H1 (cell line): ENCODE measurements around the gene VSTM4. TPM values are rescaled to one million over a fixed set of nuclear protein-coding genes. Genes with fewer than 3 reads are reported as not detected.

Source experiments
- CTCF ChIA-PET: fragments of 300-600 bp; sonication (Branson Sonifier 250); formaldehyde crosslinking; loops from one replicate; lab custom pipeline; 2021; ENCODE audit not compliant: partially characterized antibody; lab: Charles Lee
- POLR2A ChIA-PET: fragments of 300-600 bp; sonication (Branson Sonifier 250); formaldehyde crosslinking; loops from one replicate; lab custom pipeline; 2021; ENCODE audit warnings: inconsistent platforms; ENCODE audit not compliant: partially characterized antibody; lab: Charles Lee
- DNase-seq, 2 experiments: peaks; one replicate each; pipeline versions ENCODE4 v3.0.0 to v3.0.0-alpha.2; 2010 to 2022; ENCODE audit warnings: low spot score in 2 of 2, low read depth in 1 of 2, mixed read lengths in 1 of 2
- FAIRE-seq: peaks from 2 replicates; lab custom pipeline; 2011; peaks lifted over from hg19 to GRCh38; lab: Jason Lieb, UNC
- H2AFZ ChIP-seq: 2 replicates; pipeline ENCODE4 v1.8.1; 2012; ENCODE audit warnings: low read length, inconsistent platforms
- H2AK5ac ChIP-seq: 2 replicates; pipeline ENCODE4 v1.6.1; 2013; ENCODE audit warnings: low read depth, low read length
- H2BK120ac ChIP-seq: replicated peaks from 2 replicates; pipeline ENCODE3; 2013; ENCODE audit warnings: low read depth, low read length, inconsistent platforms
- H2BK12ac ChIP-seq: 2 replicates; pipeline ENCODE4 v1.6.1; 2013; ENCODE audit warnings: low read depth, low read length
- H2BK15ac ChIP-seq: 2 replicates; pipeline ENCODE4 v1.6.1; 2013; ENCODE audit warnings: low read length
- H2BK20ac ChIP-seq: 2 replicates; pipeline ENCODE4 v1.6.1; 2013; ENCODE audit warnings: low read length
- H2BK5ac ChIP-seq: 2 replicates; pipeline ENCODE4 v1.6.1; 2013; ENCODE audit warnings: low read depth, low read length
- H3K14ac ChIP-seq: 2 replicates; pipeline ENCODE4 v1.6.1; 2013; ENCODE audit warnings: inconsistent platforms; ENCODE audit not compliant: insufficient read length
- H3K18ac ChIP-seq: 2 replicates; pipeline ENCODE4 v1.6.1; 2013; ENCODE audit warnings: low read length; ENCODE audit errors: extremely low read depth
- H3K23ac ChIP-seq: 2 replicates; pipeline ENCODE4 v1.6.1; 2013; ENCODE audit warnings: inconsistent platforms; ENCODE audit not compliant: insufficient read length
- H3K23me2 ChIP-seq: 2 replicates; pipeline ENCODE4 v1.6.1; 2013; ENCODE audit warnings: low read depth, low read length
- H3K27ac ChIP-seq: 2 replicates; pipeline ENCODE4 v1.6.1; 2011; ENCODE audit warnings: low read depth, low read length, inconsistent platforms
- H3K27me3 ChIP-seq, 4 experiments: replicated peaks in 1 of 4; 1 replicate in 1 of 4; 2 replicates in 3 of 4; pipeline versions ENCODE4 v1.6.1 to v1.8.1; 2011 to 2013; ENCODE audit warnings: low read length in 3 of 4, mild to moderate bottlenecking in 3 of 4, inconsistent platforms in 2 of 4, mixed read lengths in 2 of 4, moderate library complexity in 1 of 4; ENCODE audit not compliant: control insufficient read depth in 3 of 4, insufficient read depth in 3 of 4; ENCODE audit errors: extremely low read depth in 1 of 4
- H3K36me3 ChIP-seq, 4 experiments: 2 replicates each; pipeline versions ENCODE4 v1.6.1 to v1.8.1; 2011 to 2013; ENCODE audit warnings: mild to moderate bottlenecking in 4 of 4, low read length in 3 of 4, moderate library complexity in 2 of 4, control low read depth in 1 of 4, inconsistent platforms in 1 of 4; ENCODE audit not compliant: insufficient read depth in 4 of 4, control insufficient read depth in 2 of 4
- H3K4ac ChIP-seq: replicated peaks from 2 replicates; pipeline ENCODE3; 2013; ENCODE audit warnings: low read length, low read depth, mixed read lengths, inconsistent platforms; ENCODE audit not compliant: insufficient read length
- H3K4me1 ChIP-seq, 4 experiments: replicated peaks in 1 of 4; 1 replicate in 1 of 4; 2 replicates in 3 of 4; pipeline versions ENCODE4 v1.6.1 to v1.8.1; 2011 to 2013; ENCODE audit warnings: low read length in 3 of 4, inconsistent platforms in 2 of 4, mixed read lengths in 1 of 4; ENCODE audit not compliant: insufficient read depth in 4 of 4, control insufficient read depth in 3 of 4
- H3K4me2 ChIP-seq, 2 experiments: 2 replicates each; pipeline versions ENCODE4 v1.6.1 to v1.8.1; 2011 to 2013; ENCODE audit warnings: low read depth in 2 of 2, low read length in 2 of 2, control low read depth in 1 of 2, inconsistent platforms in 1 of 2, mild to moderate bottlenecking in 1 of 2; ENCODE audit not compliant: insufficient read depth in 1 of 2
- H3K4me3 ChIP-seq, 4 experiments: fragments of 200-600, 300-600 bp in 1 of 4; sonication (generic), shearing (Covaris generic), sonication (Bioruptor Twin) in 1 of 4; 2 replicates each; pipeline versions ENCODE4 v1.5.1 to v1.8.1; 2011 to 2016; ENCODE audit warnings: low read length in 4 of 4, low read depth in 3 of 4, control low read depth in 2 of 4, inconsistent platforms in 2 of 4, mild to moderate bottlenecking in 2 of 4, mixed read lengths in 1 of 4, moderate library complexity in 1 of 4; ENCODE audit not compliant: insufficient read depth in 2 of 4; ENCODE audit errors: extremely low read depth in 1 of 4
- H3K56ac ChIP-seq: replicated peaks from 2 replicates; pipeline ENCODE3; 2013; ENCODE audit warnings: low read depth, mild to moderate bottlenecking, mixed read lengths, low read length, inconsistent platforms; ENCODE audit not compliant: insufficient read length
- H3K79me1 ChIP-seq: 2 replicates; pipeline ENCODE4 v1.6.1; 2013; ENCODE audit warnings: low read depth, low read length, control low read depth
- H3K79me2 ChIP-seq, 2 experiments: 2 replicates each; pipeline versions ENCODE4 v1.6.1 to v1.8.1; 2012 to 2013; ENCODE audit warnings: low read length in 2 of 2, mild to moderate bottlenecking in 2 of 2, inconsistent platforms in 1 of 2; ENCODE audit not compliant: insufficient read depth in 2 of 2, control insufficient read depth in 1 of 2
- H3K9ac ChIP-seq, 4 experiments: replicated peaks in 1 of 4; 1 replicate in 1 of 4; 2 replicates in 3 of 4; pipeline versions ENCODE4 v1.6.1 to v1.8.1; 2011 to 2013; ENCODE audit warnings: low read depth in 3 of 4, low read length in 3 of 4, control low read depth in 2 of 4, mild to moderate bottlenecking in 2 of 4, moderate library complexity in 2 of 4, inconsistent platforms in 1 of 4; ENCODE audit errors: extremely low read depth in 1 of 4
- H3K9me3 ChIP-seq, 2 experiments: 2 replicates each; pipeline versions ENCODE4 v1.6.1 to v1.8.1; 2012 to 2013; ENCODE audit warnings: mild to moderate bottlenecking in 2 of 2, moderate library complexity in 2 of 2, control low read depth in 1 of 2, inconsistent platforms in 1 of 2, low read depth in 1 of 2, low read length in 1 of 2, mixed read lengths in 1 of 2; ENCODE audit not compliant: insufficient read depth in 2 of 2
- H4K20me1 ChIP-seq, 2 experiments: replicated peaks in 1 of 2; 2 replicates each; pipeline versions ENCODE3 to v1.8.1; 2011 to 2013; ENCODE audit warnings: inconsistent platforms in 2 of 2, low read length in 2 of 2, mild to moderate bottlenecking in 1 of 2; ENCODE audit not compliant: insufficient read depth in 2 of 2, control insufficient read depth in 1 of 2
- H4K5ac ChIP-seq: 2 replicates; pipeline ENCODE4 v1.6.1; 2013; ENCODE audit warnings: low read length, low read depth, mixed read lengths, inconsistent platforms; ENCODE audit not compliant: insufficient read length
- H4K8ac ChIP-seq: 2 replicates; pipeline ENCODE4 v1.8.0; 2013; ENCODE audit warnings: mild to moderate bottlenecking, moderate library complexity, low read length, inconsistent platforms; ENCODE audit not compliant: insufficient read depth; ENCODE audit errors: extremely low read depth
- H4K91ac ChIP-seq: replicated peaks from 2 replicates; pipeline ENCODE3; 2013; ENCODE audit warnings: low read length, mixed read lengths, inconsistent platforms; ENCODE audit not compliant: insufficient read length
- CREB1 ChIP-seq: IDR thresholded peaks from 2 replicates; pipeline ENCODE4 v1.6.1; 2012; ENCODE audit warnings: inconsistent platforms
- CTCF ChIP-seq, 3 experiments: IDR thresholded peaks; 1 replicate in 2 of 3; 2 replicates in 1 of 3; pipeline versions ENCODE4 v1.5.1 to v1.6.1; 2011; ENCODE audit warnings: low read length in 3 of 3, mild to moderate bottlenecking in 3 of 3, inconsistent platforms in 2 of 3, low read depth in 1 of 3, moderate library complexity in 1 of 3; ENCODE audit not compliant: insufficient read depth in 1 of 3; ENCODE audit errors: control extremely low read depth in 1 of 3
- JUND ChIP-seq: IDR thresholded peaks from 2 replicates; pipeline ENCODE4 v1.6.1; 2011; ENCODE audit warnings: mild to moderate bottlenecking, improper control_type of control experiment, low read length
- MAFK ChIP-seq: IDR thresholded peaks from 2 replicates; pipeline ENCODE4 v1.6.1; 2012; ENCODE audit warnings: low read depth, mild to moderate bottlenecking, improper control_type of control experiment, low read length
- SIX5 ChIP-seq: IDR thresholded peaks from 2 replicates; pipeline ENCODE4 v1.6.1; 2011; ENCODE audit warnings: mild to moderate bottlenecking, low read depth, low read length
- WGBS, 2 experiments: shearing (Covaris generic) in 1 of 2; methylation state at CpG; one replicate each; pipeline versions ENCODE4 v1.1.6 to v1.1.7; 2013 to 2015; ENCODE audit warnings: low lambda C conversion rate in 2 of 2, mixed read lengths in 2 of 2, inconsistent platforms in 1 of 2, low coverage in 1 of 2, missing lambda C conversion rate in 1 of 2; ENCODE audit not compliant: insufficient replicate concordance in 2 of 2, insufficient coverage in 1 of 2, insufficient read length in 1 of 2; ENCODE audit errors: extremely low coverage in 1 of 2, missing lambda C conversion rate in 1 of 2; 5-methylcytosine and 5-hydroxymethylcytosine counted together
- polyA plus RNA-seq, 7 experiments: library from polyadenylated mRNA; depleted of rRNA in 3 of 7; stranded (reverse) in 5 of 7; unstranded in 2 of 7; fragments of >200 nt in 5 of 7; fragments of 200-250 nt in 2 of 7; gene quantifications; 1 replicate in 5 of 7; 2 replicates in 1 of 7; 4 replicates in 1 of 7; pipeline versions ENCODE4 v1.2.1 to v1.2.3, GENCODE V29; 2011 to 2013; ENCODE audit warnings: missing spikeins in 2 of 7, mixed read lengths in 2 of 7
- total RNA-seq: library from RNA; stranded (reverse); fragmentation: NEBNext Ultra II Directional; extraction: Animal tissue kit (Norgen Biotek cat#: 25700); gene quantifications from 2 replicates; pipeline ENCODE4 v1.2.1, GENCODE V29; 2021

The VSTM4 gene
- total and polyA plus RNA-seq, 2 of the 8 experiments (the other 6 are each of a cell fraction or from before 2014, with no cell fraction given) = 0.48 to 0.73 TPM

GRCh38 chr10:49107111-49107886 is 8.0 kb downstream of the VSTM4 start:
- Histone ChIP-seq H3K79me1 (no peaks in the 10 kb centered on the region), H2AFZ (no peak overlapping the region), H3K4ac (no peak overlapping the region), H3K27me3 (no peaks in the 10 kb centered on the region; a peak in 1 of 7 replicates), H3K56ac (no peak overlapping the region), H2BK15ac (no peak overlapping the region), H3K18ac (no peak overlapping the region), H2BK12ac (no peak overlapping the region), H3K79me2 (no peaks in the 10 kb centered on the region), H3K4me1 (no peaks in the 10 kb centered on the region), H2AK5ac (no peak overlapping the region), H3K23ac (no peak overlapping the region), H2BK20ac (no peak overlapping the region), H3K36me3 (no peaks in the 10 kb centered on the region), H4K5ac (no peak overlapping the region), H3K4me3 (no peak overlapping the region), H4K8ac (no peak overlapping the region), H4K20me1 (no peaks in the 10 kb centered on the region), H3K27ac (no peak overlapping the region), H3K23me2 (no peaks in the 10 kb centered on the region; the same call in 1 of the 2 replicates), H3K4me2 (no peak overlapping the region), H2BK120ac (no peak overlapping the region), H3K9me3 (no peaks in the 10 kb centered on the region), H3K9ac (no peak overlapping the region), H3K14ac (no peak overlapping the region), H2BK5ac (no peak overlapping the region), H4K91ac (no peak overlapping the region)
- no peak for DNase-seq
- FAIRE-seq = no peak
- WGBS, 2 experiments = 94% methylated on average over 17 of the region's 17 CpGs; no CpG with 5 or more reads in 1 of the 2 experiments
- POLR2A ChIA-PET = no interaction called here
- TF ChIP-seq MAFK (no peak), CREB1 (no peak), CTCF (IDR thresholded peaks at IDR 0.05; ENCODE audit: control extremely low read depth in 1 of 3, insufficient read depth in 1 of 3, low read depth in 1 of 3, low read length in 3 of 3) (no peak), JUND (no peak), SIX5 (no peak)
- CTCF ChIA-PET = no interaction called here
